ENCODE data around the gene PTH2. TPM values are rescaled to one million over a fixed set of nuclear protein-coding genes. Genes with fewer than 3 reads are reported as not detected.

Gene PTH2
- polyA plus RNA-seq, 1 donor from 2014 or later = not detected

DNA sequence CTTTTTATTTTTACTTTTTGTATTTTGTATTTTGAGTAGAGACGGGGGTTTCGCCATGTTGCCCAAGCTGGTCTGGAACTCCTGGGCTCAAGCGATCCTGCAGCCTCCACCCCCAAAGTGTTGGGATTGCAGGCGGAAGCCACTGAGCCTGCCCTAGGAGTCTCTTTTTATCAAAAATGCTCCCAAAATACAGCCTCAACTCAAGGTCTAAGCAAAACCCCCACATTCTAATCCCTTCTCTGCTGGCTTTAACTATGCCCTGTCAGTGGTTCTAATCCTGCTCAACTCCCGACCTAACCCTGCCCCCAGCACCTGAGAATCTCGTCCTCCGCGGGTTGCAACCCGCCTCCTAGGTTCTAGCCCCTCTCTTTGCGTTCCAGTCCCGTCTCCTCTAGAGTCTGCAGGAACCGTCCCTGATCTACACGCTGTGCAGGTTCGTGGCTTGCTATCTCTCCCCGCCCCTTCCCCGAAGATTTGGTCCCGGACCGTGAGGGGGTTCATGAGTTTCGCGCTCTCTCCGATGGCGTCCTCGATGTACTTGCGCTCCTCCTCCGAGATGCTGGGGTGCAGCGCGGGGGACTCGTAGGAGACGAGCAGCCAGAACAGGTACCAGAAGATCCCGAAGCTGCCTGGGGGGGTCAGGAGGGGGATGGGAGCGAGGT lies 10.1 kb upstream of the PTH2 start:
- no peaks in the 10 kb centered on the region for H3K36me3 ChIP-seq (ENCODE audit: insufficient read depth, low read length)
- H2AFZ ChIP-seq (ENCODE audit: low read depth, low read length) = no peak overlapping the region
- no peak overlapping the region for H3K27ac ChIP-seq (ENCODE audit: low read length)
- H3K27me3 ChIP-seq (ENCODE audit: insufficient read depth, low read depth, low read length) = peaks cover 51% of the 10 kb centered on the region
- H3F3A ChIP-seq (ENCODE audit: insufficient read depth, low read length, poor library complexity, severe bottlenecking) = no peaks in the 10 kb centered on the region
- H3K9me2 ChIP-seq (ENCODE audit: insufficient read depth, low read length) = no peaks in the 10 kb centered on the region
- H3K4me2 ChIP-seq (ENCODE audit: low read length) = no peak overlapping the region
- no peaks in the 10 kb centered on the region for H3K79me2 ChIP-seq (replicated peaks; ENCODE audit: insufficient read depth, low read length)
- H3K9me3 ChIP-seq (ENCODE audit: low read length) = peaks cover 8% of the 10 kb centered on the region
- H3K4me3 ChIP-seq (ENCODE audit: low read length) = no peak overlapping the region
- H4K20me1 ChIP-seq (ENCODE audit: insufficient read depth) = no peaks in the 10 kb centered on the region
- H3K9ac ChIP-seq (ENCODE audit: low read length) = no peak overlapping the region
- no peak for TF ChIP-seq SMC3 (conservative IDR thresholded peaks at IDR 0.05; ENCODE audit: poor library complexity)

DNA sequence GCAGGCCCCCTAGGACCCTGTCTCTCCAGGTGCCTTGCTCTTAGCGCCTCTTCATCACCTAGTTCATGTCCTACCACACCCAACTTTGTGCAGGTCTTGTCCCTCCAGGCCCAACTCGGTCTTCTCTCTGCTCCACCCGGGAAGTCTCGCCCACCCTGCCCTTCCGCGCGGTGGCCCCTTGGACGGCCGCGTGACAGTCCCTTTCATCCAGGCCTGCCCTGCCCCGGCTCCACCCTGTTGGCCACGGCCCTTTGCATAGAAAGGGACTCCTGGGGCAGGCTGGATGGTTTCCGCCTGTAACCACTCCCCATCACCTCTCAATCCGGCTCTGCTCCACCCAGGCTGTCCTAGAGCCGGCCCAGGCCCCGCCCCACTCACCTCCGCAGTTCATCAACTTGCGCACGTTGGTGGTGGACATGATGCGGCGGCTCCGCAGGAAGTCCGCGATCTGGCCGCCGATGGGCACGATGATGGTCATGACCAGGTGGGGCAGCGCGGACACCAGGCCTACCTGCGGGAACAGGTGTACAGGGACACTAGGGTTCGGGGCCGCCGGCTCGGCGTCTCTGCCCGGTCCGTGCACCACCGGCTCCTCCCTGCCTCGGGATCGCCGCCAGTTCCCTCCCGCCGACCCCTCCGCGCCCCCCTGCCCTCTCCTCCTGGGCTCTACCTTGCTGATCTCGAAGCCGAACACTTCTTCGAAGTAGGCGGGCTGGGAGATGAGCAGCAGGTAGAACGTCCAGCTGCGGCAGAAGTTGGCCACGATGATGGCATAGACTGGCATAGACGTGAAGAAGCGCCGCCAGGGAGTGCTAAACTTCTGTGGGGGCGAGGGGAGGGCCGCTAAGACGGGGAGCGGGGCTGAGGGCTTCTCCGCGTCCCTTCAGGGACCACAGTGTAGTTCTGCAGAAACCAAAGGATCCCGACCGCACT lies 9.2 kb upstream of the PTH2 start:
- Histone ChIP-seq H3K9me3 (ENCODE audit: low read length) (peaks cover 8% of the 10 kb centered on the region), H3K27me3 (ENCODE audit: insufficient read depth, low read depth, low read length) (peaks cover 49% of the 10 kb centered on the region), H3F3A (ENCODE audit: insufficient read depth, low read length, poor library complexity, severe bottlenecking) (no peaks in the 10 kb centered on the region), H3K27ac (ENCODE audit: low read length) (no peak overlapping the region), H3K79me2 (replicated peaks; ENCODE audit: insufficient read depth, low read length) (no peaks in the 10 kb centered on the region), H2AFZ (ENCODE audit: low read depth, low read length) (no peak overlapping the region), H3K36me3 (ENCODE audit: insufficient read depth, low read length) (no peaks in the 10 kb centered on the region), H4K20me1 (ENCODE audit: insufficient read depth) (no peaks in the 10 kb centered on the region), H3K4me3 (ENCODE audit: low read length) (no peak overlapping the region), H3K9me2 (ENCODE audit: insufficient read depth, low read length) (no peaks in the 10 kb centered on the region), H3K4me2 (ENCODE audit: low read length) (no peak overlapping the region), H3K9ac (ENCODE audit: low read length) (no peak overlapping the region)
- TF ChIP-seq, protein P1, sequence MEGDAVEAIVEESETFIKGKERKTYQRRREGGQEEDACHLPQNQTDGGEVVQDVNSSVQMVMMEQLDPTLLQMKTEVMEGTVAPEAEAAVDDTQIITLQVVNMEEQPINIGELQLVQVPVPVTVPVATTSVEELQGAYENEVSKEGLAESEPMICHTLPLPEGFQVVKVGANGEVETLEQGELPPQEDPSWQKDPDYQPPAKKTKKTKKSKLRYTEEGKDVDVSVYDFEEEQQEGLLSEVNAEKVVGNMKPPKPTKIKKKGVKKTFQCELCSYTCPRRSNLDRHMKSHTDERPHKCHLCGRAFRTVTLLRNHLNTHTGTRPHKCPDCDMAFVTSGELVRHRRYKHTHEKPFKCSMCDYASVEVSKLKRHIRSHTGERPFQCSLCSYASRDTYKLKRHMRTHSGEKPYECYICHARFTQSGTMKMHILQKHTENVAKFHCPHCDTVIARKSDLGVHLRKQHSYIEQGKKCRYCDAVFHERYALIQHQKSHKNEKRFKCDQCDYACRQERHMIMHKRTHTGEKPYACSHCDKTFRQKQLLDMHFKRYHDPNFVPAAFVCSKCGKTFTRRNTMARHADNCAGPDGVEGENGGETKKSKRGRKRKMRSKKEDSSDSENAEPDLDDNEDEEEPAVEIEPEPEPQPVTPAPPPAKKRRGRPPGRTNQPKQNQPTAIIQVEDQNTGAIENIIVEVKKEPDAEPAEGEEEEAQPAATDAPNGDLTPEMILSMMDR (IDR thresholded peaks at IDR 0.05; ENCODE audit: poor library complexity, severe bottlenecking) = no peak
- TF ChIP-seq EZH2 (IDR thresholded peaks at IDR 0.05; ENCODE audit: borderline replicate concordance, insufficient read depth, low read length, poor library complexity, severe bottlenecking) = no peak
- no peak for TF ChIP-seq SMC3 (conservative IDR thresholded peaks at IDR 0.05; ENCODE audit: poor library complexity)
- TF ChIP-seq MXI1 (conservative IDR thresholded peaks at IDR 0.05; ENCODE audit: poor library complexity, severe bottlenecking) = no peak
- TF ChIP-seq TAF1 (IDR thresholded peaks at IDR 0.05; ENCODE audit: low read depth) = no peak
- TF ChIP-seq EP300 (conservative IDR thresholded peaks at IDR 0.05; ENCODE audit: poor library complexity, severe bottlenecking) = no peak
- TF ChIP-seq POLR2AphosphoS5 (IDR thresholded peaks at IDR 0.05) = no peak
- no peak for TF ChIP-seq RAD21 (conservative IDR thresholded peaks at IDR 0.05)
- TF ChIP-seq, protein P2, sequence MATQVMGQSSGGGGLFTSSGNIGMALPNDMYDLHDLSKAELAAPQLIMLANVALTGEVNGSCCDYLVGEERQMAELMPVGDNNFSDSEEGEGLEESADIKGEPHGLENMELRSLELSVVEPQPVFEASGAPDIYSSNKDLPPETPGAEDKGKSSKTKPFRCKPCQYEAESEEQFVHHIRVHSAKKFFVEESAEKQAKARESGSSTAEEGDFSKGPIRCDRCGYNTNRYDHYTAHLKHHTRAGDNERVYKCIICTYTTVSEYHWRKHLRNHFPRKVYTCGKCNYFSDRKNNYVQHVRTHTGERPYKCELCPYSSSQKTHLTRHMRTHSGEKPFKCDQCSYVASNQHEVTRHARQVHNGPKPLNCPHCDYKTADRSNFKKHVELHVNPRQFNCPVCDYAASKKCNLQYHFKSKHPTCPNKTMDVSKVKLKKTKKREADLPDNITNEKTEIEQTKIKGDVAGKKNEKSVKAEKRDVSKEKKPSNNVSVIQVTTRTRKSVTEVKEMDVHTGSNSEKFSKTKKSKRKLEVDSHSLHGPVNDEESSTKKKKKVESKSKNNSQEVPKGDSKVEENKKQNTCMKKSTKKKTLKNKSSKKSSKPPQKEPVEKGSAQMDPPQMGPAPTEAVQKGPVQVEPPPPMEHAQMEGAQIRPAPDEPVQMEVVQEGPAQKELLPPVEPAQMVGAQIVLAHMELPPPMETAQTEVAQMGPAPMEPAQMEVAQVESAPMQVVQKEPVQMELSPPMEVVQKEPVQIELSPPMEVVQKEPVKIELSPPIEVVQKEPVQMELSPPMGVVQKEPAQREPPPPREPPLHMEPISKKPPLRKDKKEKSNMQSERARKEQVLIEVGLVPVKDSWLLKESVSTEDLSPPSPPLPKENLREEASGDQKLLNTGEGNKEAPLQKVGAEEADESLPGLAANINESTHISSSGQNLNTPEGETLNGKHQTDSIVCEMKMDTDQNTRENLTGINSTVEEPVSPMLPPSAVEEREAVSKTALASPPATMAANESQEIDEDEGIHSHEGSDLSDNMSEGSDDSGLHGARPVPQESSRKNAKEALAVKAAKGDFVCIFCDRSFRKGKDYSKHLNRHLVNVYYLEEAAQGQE (IDR thresholded peaks at IDR 0.05; ENCODE audit: borderline replicate concordance) = no peak

Data from neural cell (in vitro differentiated cells).